Stimulated activated CD8-positive, alpha-beta memory T cell treated with anti-CD3 and anti-CD28 coated beads, Interleukin-2, amount 100 ng/mL, for 48 hours (primary cell): ENCODE data around the gene CKMT1B.
"Not testable (repeated sequence)": the region's sequence is repeated elsewhere in the genome, so short reads cannot be mapped to it uniquely, and the experiment has no call there.

Source experiments
- DNase-seq, 2 donors: peaks; one replicate each; pipeline ENCODE4 v3.0.0-alpha.2; 2020; ENCODE audit warnings: low read depth in 2 of 2

CKMT1B gene

GRCh38 chr15:43638464-43639204 lies 44.8 kb downstream of the CKMT1B start:
- DNase-seq = not testable (repeated sequence)
